AG09319 (cell line): ENCODE results near the gene PARD6B.
"Not testable (repeated sequence)": the region's sequence is repeated elsewhere in the genome, so short reads cannot be mapped to it uniquely, and the experiment has no call there.

Source experiments
- DNase-seq: peaks from one replicate; pipeline ENCODE4 v3.0.0-alpha.2; 2010; ENCODE audit warnings: low read depth; ENCODE audit errors: extremely low read depth
- CTCF ChIP-seq: IDR thresholded peaks from 2 replicates; pipeline ENCODE4 v1.5.1; 2011; ENCODE audit warnings: low read depth, mild to moderate bottlenecking, inconsistent platforms, low read length, moderate library complexity

PARD6B gene

GRCh38 chr20:50790651-50791277, 59.4 kb downstream of the PARD6B start:
- TF ChIP-seq CTCF: peak; percentile 91
- DNase-seq: peak; percentile 75

GRCh38 chr20:50792708-50793574, 61.6 kb downstream of the PARD6B start:
- DNase-seq: no peak
- TF ChIP-seq CTCF: no peak

- TF ChIP-seq CTCF: peak; percentile 27
- not testable (repeated sequence) for DNase-seq
These were observed 62.2 kb downstream of the PARD6B start for GRCh38 chr20:50793575-50794016.

GRCh38 chr20:50794181-50794845, 62.9 kb downstream of the PARD6B start:
- DNase-seq: no peak
- no peak for TF ChIP-seq CTCF

- TF ChIP-seq CTCF: peak; percentile 52
- DNase-seq: peak; percentile 50
These were observed 63.7 kb downstream of the PARD6B start, which contains the start of gene BCAS4 for GRCh38 chr20:50794846-50795634. BCAS4 (plus strand) TSS chr20:50795061; CDS start chr20:50795084, 23 bp downstream.

GRCh38 chr20:50797142-50797541, 65.8 kb downstream of the PARD6B start:
- no peak for TF ChIP-seq CTCF
- DNase-seq: no peak
